ENCODE measurements around the gene TNFRSF21. TPM values are rescaled to one million over a fixed set of nuclear protein-coding genes. Genes with fewer than 3 reads are reported as not detected.
A peak's percentile ranks its signal among the peaks of the same experiment; 100 is the strongest.

TNFRSF21 gene
- total RNA-seq, 4 donors from 2014 or later = 14.3 to 63.8 (median 27.9) TPM

GRCh38 chr6:47307362-47308197 is 2.1 kb downstream of the TNFRSF21 start:
- 68 to 87% methylated on average over 5 to 7 of the region's 7 CpGs for WGBS, 2 donors (ENCODE audit: low coverage in 1 of 2)
- Histone ChIP-seq H3K27me3 (no peaks in the 10 kb centered on the region), H3K36me3 (no peaks in the 10 kb centered on the region), H3K4me1 (peaks cover 0 to 62% (median 0%) of the 10 kb centered on the region in 3 donors), H3K9me3 (no peaks in the 10 kb centered on the region), H3K4me3 (peak overlapping the region; percentile 90 to 91), H3K27ac (peak overlapping the region in 3 of 4 donors; percentile 27 to 90 (median 88))
- ATAC-seq = no peak
- TF ChIP-seq POLR2AphosphoS5 (IDR thresholded peaks at IDR 0.05) = no peak
- TF ChIP-seq CTCF (IDR thresholded peaks at IDR 0.05) = no peak
- no peak for TF ChIP-seq POLR2A (IDR thresholded peaks at IDR 0.05)
- no peak for TF ChIP-seq EP300 (IDR thresholded peaks at IDR 0.05)

- no peak for ATAC-seq
- Histone ChIP-seq H3K27ac (no peak overlapping the region), H3K27me3 (no peaks in the 10 kb centered on the region), H3K4me1 (peaks cover 0 to 62% (median 0%) of the 10 kb centered on the region in 3 donors), H3K4me3 (peak overlapping the region in 1 of 2 donors; percentile 90), H3K9me3 (no peaks in the 10 kb centered on the region), H3K36me3 (no peaks in the 10 kb centered on the region)
- TF ChIP-seq CTCF (IDR thresholded peaks at IDR 0.05) (no peak), POLR2A (IDR thresholded peaks at IDR 0.05) (no peak), EP300 (IDR thresholded peaks at IDR 0.05) (no peak), POLR2AphosphoS5 (IDR thresholded peaks at IDR 0.05) (no peak)
- 68 to 100% methylated on average over 2 of the region's 2 CpGs for WGBS, 2 donors (ENCODE audit: low coverage in 1 of 2)
Observed at GRCh38 chr6:47306887-47307286, 2.8 kb downstream of the TNFRSF21 start.

- TF ChIP-seq EP300 (IDR thresholded peaks at IDR 0.05) (no peak), CTCF (IDR thresholded peaks at IDR 0.05) (no peak), POLR2A (IDR thresholded peaks at IDR 0.05) (no peak), POLR2AphosphoS5 (IDR thresholded peaks at IDR 0.05) (no peak)
- 90% methylated on average over 1 of the region's 1 CpG; no CpG with 5 or more reads in 1 of the 2 donors for WGBS, 2 donors (ENCODE audit: low coverage in 1 of 2)
- Histone ChIP-seq H3K27me3 (no peaks in the 10 kb centered on the region), H3K4me1 (peaks cover 0 to 61% (median 0%) of the 10 kb centered on the region in 3 donors), H3K27ac (no peak overlapping the region), H3K36me3 (no peaks in the 10 kb centered on the region), H3K9me3 (no peaks in the 10 kb centered on the region), H3K4me3 (no peak overlapping the region)
- no peak for ATAC-seq
Observed at GRCh38 chr6:47303861-47304260, 5.8 kb downstream of the TNFRSF21 start.

GRCh38 chr6:47303342-47303741 is 6.4 kb downstream of the TNFRSF21 start:
- H3K4me3 ChIP-seq = no peak overlapping the region
- ATAC-seq = no peak
- H3K9me3 ChIP-seq = no peaks in the 10 kb centered on the region
- 100% methylated on average over 1 of the region's 1 CpG for WGBS, 2 donors (ENCODE audit: low coverage in 1 of 2)
- H3K36me3 ChIP-seq = no peaks in the 10 kb centered on the region
- H3K4me1 ChIP-seq = peaks cover 0 to 56% (median 0%) of the 10 kb centered on the region in 3 donors
- H3K27ac ChIP-seq = no peak overlapping the region
- no peak for TF ChIP-seq CTCF (IDR thresholded peaks at IDR 0.05)
- TF ChIP-seq POLR2AphosphoS5 (IDR thresholded peaks at IDR 0.05) = no peak
- TF ChIP-seq EP300 (IDR thresholded peaks at IDR 0.05) = no peak
- no peak for TF ChIP-seq POLR2A (IDR thresholded peaks at IDR 0.05)
- H3K27me3 ChIP-seq = no peaks in the 10 kb centered on the region

GRCh38 chr6:47302043-47302442 is 7.7 kb downstream of the TNFRSF21 start:
- Histone ChIP-seq H3K27me3 (no peaks in the 10 kb centered on the region), H3K27ac (no peak overlapping the region), H3K4me3 (no peak overlapping the region), H3K4me1 (peaks cover 0 to 43% (median 0%) of the 10 kb centered on the region in 3 donors), H3K9me3 (no peaks in the 10 kb centered on the region), H3K36me3 (no peaks in the 10 kb centered on the region)
- TF ChIP-seq EP300 (IDR thresholded peaks at IDR 0.05) = no peak
- no peak for TF ChIP-seq CTCF (IDR thresholded peaks at IDR 0.05)
- no peak for TF ChIP-seq POLR2A (IDR thresholded peaks at IDR 0.05)
- TF ChIP-seq POLR2AphosphoS5 (IDR thresholded peaks at IDR 0.05) = no peak
- WGBS, 2 donors (ENCODE audit: low coverage in 1 of 2) = 73 to 84% methylated on average over 3 to 6 of the region's 6 CpGs
- ATAC-seq = no peak
